Measurements from ENCODE around the gene MKI67.
"Not testable (repeated sequence)": the region's sequence is repeated elsewhere in the genome, so short reads cannot be mapped to it uniquely, and the experiment has no call there.

MKI67 gene

DNA sequence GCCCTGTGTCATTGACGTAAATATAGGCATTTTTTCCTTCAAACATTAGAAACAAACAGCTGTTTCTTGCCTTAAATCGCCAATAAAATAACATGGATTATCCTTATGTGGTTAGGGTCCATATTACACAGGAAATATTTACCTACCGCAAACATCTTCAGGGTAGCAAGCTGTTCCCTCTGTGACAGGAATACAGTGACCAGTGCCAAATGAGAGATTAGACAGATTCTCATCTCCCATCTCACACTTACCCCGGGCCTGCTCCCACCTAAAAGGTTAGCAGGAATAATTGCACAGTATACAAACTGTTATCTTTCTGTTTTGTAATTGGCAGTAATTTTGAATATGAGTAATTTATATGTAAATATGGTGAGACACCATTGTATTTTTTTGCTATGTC, 16.5 kb downstream of the MKI67 start:
- DNase-seq (ENCODE audit: low read depth, low spot score): no peak

- DNase-seq (ENCODE audit: low read depth, low spot score): no peak
Observed at GRCh38 chr10:128105383-128105782, 20.8 kb downstream of the MKI67 start.

GRCh38 chr10:128103229-128103714, 23.0 kb downstream of the MKI67 start:
- DNase-seq (ENCODE audit: low read depth, low spot score): no peak

- DNase-seq (ENCODE audit: low read depth, low spot score): no peak
Observed at GRCh38 chr10:128102480-128103228, 23.6 kb downstream of the MKI67 start.

DNA sequence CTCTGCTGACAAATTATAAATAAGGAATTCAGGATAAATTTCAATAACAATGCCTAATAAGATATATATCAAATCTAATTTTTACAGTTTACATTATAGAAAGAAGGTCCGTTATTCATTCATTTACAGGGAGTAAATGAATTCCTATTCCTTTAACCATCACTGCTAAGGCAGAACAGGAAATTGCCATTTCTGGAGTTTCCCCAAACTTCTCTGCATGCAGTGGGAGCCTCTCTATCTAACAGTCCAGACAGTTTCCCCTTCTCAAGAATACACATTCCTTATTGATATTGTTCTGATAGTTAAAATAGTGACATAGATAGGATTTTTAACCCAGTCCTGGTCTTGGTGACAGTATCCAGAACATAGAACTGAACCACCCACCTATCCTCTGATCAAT, 24.3 kb downstream of the MKI67 start:
- no peak for DNase-seq (ENCODE audit: low read depth, low spot score)

GRCh38 chr10:128099901-128100300, 26.3 kb downstream of the MKI67 start:
- no peak for DNase-seq (ENCODE audit: low read depth, low spot score)

GRCh38 chr10:128098631-128099030, 27.6 kb downstream of the MKI67 start:
- DNase-seq (ENCODE audit: low read depth, low spot score): no peak

GRCh38 chr10:128097783-128098182, 28.4 kb downstream of the MKI67 start:
- no peak for DNase-seq (ENCODE audit: low read depth, low spot score)

DNA sequence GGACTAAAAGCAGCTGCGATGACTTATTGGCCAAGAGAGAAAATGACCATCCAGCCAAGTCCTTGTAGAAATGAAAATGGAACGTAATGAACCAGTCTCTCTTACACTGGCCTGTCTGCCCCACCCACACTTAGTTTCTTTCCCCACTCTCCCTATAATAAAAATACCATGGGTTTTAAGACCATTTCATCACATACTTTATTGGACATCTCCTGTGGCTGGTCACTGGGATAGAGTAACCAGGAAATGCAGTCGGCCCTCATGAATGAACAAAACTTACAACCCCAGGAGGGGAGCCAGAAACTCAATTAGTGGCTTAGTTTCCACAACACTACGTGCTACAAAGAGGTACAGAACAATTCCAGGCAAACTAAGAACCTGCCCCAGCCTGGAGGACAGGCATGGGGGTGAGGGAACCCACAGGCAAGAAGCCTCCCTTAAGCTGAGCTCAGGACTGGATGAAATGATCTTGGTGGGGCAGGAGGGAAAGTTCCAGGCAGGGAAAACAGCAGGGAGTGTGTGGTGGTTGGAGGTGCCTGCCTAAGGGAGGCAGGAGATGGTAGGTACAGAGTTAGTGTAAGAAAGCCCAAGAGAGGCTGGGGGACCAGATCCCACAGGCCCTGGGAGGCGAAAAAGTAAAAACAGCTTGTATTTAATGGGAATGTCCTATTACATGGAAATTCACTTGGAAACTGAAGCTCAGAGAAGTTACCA, 29.6 kb downstream of the MKI67 start:
- no peak for DNase-seq (ENCODE audit: low read depth, low spot score)

- no peak for DNase-seq (ENCODE audit: low read depth, low spot score)
Observed at GRCh38 chr10:128095753-128096469, 30.3 kb downstream of the MKI67 start.

- DNase-seq (ENCODE audit: low read depth, low spot score): peak; percentile 9
Observed at GRCh38 chr10:128095027-128095752, 31.0 kb downstream of the MKI67 start.

DNA sequence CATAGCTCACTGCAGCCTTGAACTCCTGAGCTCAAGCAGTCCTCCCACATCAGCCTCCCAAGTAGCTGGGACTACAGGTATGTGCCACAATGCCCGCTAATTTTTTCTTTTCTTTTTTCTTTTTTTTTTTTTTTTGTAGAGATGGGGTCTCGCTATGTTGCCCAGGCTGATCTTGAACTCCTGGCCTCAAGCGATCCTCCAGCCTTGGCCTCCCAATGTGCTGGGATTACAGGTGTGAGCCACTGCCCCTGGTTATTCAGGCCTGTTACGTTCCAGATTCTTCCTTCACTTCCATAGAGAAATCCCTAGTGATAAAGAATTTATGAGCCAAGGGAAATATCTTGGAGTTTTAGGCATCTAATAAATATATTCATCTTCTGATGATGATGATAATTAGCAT, 31.6 kb downstream of the MKI67 start:
- DNase-seq (ENCODE audit: low read depth, low spot score): not testable (repeated sequence)

- DNase-seq (ENCODE audit: low read depth, low spot score): no peak
Observed at GRCh38 chr10:128092454-128092853, 33.8 kb downstream of the MKI67 start.

DNA sequence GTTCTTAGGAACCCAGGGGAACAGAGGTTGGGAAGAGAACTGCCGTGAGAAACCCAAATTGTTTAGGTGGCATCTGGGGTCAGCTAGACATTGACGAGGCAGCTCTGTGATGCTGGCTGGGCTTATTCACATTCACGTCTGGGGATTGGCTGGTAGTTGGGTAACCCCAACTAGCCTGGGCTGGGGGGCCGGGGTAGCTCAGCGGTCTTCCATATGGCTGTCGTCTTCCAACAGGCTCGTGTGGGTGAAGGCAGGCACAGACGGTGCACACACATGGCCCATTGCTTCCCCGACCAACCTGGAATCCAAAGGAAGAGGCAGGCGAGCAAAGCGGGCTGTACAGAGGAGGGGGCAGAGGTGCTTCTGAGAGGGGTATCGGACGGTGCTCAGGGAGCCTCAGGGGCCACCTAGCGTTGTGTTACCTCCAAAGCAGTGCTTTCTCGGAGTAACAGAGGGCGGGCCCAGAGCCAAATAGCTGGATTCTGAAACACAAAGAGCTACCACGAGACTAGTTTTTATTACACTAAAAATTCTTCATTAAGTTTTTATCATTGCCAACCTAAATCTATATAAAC, 34.5 kb downstream of the MKI67 start:
- DNase-seq (ENCODE audit: low read depth, low spot score): no peak

DNA sequence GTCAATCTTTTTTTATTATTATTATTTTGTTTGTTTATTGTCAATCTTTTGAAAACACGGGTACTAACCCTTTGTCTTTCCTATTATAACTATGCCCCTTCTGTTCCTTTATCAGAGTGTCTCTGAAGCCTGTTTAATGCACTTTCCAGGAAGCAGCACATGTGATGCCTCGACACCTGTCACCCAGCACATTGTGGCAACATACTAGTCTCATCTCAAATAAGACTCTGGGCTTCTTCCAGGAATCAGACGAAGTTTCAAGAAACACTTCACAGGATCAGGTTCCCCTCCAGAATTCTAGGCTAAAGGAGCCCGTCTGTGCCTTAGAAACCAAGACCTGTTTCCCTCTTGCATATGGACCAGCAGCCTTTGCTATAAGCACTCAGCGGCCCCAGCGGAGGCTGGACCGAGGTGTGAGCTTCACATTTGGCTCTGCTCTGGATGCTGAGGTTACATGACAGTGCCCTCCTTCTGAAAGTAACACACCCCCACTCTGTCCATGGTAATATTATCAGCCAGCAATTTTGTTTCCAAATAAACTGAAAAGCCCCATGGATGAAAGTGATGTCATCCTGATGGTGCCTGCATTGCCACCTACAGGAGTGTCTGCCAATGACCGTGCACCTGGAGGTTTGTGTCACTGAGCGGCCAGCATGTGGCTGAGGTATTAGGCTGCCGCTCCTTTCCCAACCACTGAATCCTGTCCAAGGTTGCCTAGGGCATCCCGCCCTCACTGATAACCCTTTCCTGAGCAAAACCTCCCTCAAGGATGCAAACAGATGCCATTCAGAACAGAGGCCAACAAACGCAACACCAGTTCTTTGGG, 38.1 kb downstream of the MKI67 start:
- DNase-seq (ENCODE audit: low read depth, low spot score): no peak

DNA sequence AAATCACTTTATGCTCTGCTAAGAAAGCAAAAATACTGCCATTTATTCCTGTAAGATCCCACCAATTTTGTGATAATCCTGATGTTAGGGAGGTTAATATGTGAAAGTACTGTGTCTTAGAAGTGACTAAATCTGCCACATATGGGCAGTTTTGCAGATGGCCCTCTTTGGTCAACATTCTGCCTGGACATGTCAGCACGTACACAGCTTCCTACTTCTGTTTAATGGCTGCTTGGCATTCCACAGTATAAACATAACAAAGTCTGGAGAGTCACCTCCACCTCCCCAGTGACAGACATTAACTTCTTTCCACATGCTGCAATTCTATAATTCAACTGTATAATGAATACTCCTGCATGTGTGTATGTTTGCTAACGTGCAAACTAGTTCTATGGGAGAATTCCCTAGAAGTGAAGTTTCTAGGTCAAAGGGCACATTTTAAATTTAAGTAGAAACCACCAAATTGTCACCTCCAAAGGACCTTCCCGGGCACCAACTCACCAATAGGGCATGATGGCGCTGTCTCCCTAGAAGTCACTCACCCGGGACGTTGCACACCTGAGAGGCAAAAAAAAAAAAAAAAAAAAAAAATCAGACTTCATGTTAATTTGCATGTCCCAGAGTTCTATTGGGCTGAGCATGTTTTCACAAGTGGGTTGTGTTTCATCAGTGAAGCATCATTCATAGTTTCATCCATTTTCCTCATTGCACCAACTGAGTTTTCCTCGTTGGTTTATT, 38.9 kb downstream of the MKI67 start:
- no peak for DNase-seq (ENCODE audit: low read depth, low spot score)

DNA sequence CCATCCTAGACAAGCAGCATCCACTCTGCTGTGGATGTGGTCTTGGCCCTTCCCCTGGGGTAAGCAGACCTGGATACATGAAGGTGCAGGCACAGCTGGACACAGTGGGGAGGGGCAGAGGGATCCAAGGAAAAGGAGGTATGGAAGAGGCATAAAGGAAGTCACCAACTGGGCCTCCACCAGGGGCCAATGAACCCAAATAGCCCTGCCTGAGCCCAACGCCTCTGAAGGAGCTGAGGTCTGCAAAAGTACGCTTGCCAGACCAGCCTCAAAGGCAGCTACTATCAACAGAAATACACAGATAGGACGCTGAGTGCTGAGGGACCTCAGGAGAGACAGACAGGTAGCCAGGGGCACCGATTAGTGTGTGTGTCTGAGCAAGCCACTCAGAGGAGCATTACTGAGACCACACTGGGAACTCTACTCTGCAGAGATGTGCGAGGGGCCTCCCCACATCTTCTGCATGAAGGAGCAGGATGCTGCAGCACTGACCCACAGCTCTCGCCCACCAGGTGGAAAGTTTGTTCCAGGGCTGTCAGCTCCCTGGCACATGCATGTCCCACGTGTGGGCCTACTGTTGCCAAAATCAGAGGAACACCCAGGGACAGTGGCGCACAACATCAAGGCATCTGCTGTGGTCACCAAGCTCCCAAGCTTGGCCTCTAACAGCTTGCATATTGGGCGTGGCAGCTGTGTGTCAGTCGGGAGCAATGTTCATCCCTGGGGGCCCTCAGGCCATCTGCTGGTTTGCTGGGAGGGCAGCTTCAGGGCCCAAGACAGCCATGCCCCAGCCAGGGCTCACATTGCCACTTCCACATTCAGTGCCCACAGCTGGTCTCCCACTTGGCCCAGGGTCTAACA, 40.0 kb downstream of the MKI67 start:
- no peak for DNase-seq (ENCODE audit: low read depth, low spot score)

- no peak for DNase-seq (ENCODE audit: low read depth, low spot score)
Observed at GRCh38 chr10:128084991-128085390, 41.2 kb downstream of the MKI67 start.

DNA sequence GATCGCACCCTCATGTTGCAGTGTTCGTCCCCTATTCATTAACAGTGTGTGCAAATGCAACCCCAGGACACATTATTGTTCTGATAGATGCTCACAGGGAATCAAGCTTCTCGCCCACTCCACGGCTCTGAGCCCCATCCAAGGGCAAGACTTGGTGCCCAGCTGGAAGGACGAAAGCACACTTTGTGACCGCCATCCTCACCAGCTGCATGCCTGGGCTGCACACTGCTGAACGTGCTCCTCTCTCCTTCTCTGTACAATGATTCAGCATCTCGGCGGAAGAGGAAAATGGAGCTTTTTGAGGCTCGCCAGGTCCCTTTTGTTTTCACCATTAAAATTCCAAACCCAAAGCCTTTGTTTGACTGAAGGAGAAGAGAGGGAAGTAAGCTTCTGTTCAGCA, 41.9 kb downstream of the MKI67 start:
- DNase-seq (ENCODE audit: low read depth, low spot score): no peak
